Breast epithelium (tissue), 4 donors: ENCODE data around the gene SMAD6. TPM values are rescaled to one million over a fixed set of nuclear protein-coding genes. Genes with fewer than 3 reads are reported as not detected.

Experiments
- DNase-seq, 2 donors: peaks; one replicate each; pipeline ENCODE4 v3.0.0-alpha.2; 2019; ENCODE audit warnings: low spot score in 2 of 2
- H3K27ac ChIP-seq, 2 donors: fragments of 200-600 bp; sonication (generic) in 1 of 2; one replicate each; pipeline ENCODE4 v1.5.1; 2016 to 2019; ENCODE audit warnings: mild to moderate bottlenecking in 1 of 2
- H3K27me3 ChIP-seq, 2 donors: fragments of 200-600 bp; sonication (generic) in 1 of 2; one replicate each; pipeline versions ENCODE4 v1.5.1 to v1.6.0; 2017 to 2019; ENCODE audit warnings: control low read depth in 1 of 2, mild to moderate bottlenecking in 1 of 2
- H3K36me3 ChIP-seq: fragments of 200-600 bp; one replicate; pipeline ENCODE4 v1.5.1; 2019
- H3K4me1 ChIP-seq, 2 donors: fragments of 200-600 bp; sonication (generic); one replicate each; pipeline ENCODE4 v1.5.1; 2016 to 2019; ENCODE audit warnings: control low read depth in 1 of 2
- H3K4me3 ChIP-seq, 3 donors: fragments of 200-600 bp; sonication (generic); 1 replicate in 2 of 3; 2 replicates in 1 of 3; pipeline ENCODE4 v1.5.1; 2016 to 2019; ENCODE audit warnings: mild to moderate bottlenecking in 3 of 3, moderate library complexity in 2 of 3
- H3K9me3 ChIP-seq, 2 donors: fragments of 200-600 bp; sonication (generic) in 1 of 2; one replicate each; pipeline ENCODE4 v1.5.1; 2016 to 2019; ENCODE audit warnings: control low read depth in 1 of 2
- CTCF ChIP-seq, 3 donors: fragments of 450-650 bp; IDR thresholded peaks; one replicate each; pipeline ENCODE4 v1.5.1; 2016 to 2017; ENCODE audit warnings: antibody characterized with exemption in 3 of 3, mild to moderate bottlenecking in 3 of 3, moderate library complexity in 3 of 3
- POLR2A ChIP-seq: fragments of 450-650 bp; IDR thresholded peaks from one replicate; pipeline ENCODE4 v1.6.1; 2016; ENCODE audit warnings: antibody characterized with exemption, mild to moderate bottlenecking, moderate library complexity
- POLR2AphosphoS5 ChIP-seq, 3 donors: sonication (generic); formaldehyde crosslinking; IDR thresholded peaks; one replicate each; pipeline ENCODE4 v1.6.1; 2017; ENCODE audit warnings: antibody characterized with exemption in 3 of 3
- intact Hi-C: fragments of 100-400 bp; cut with DNase I; formaldehyde crosslinking; loops from one replicate; pipeline ENCODE4 v1.15.1; 2023; ENCODE audit warnings: low total_unique reads
- total RNA-seq, 3 donors: library from RNA; depleted of rRNA; stranded (reverse); fragments of >200 nt; gene quantifications; one replicate each; pipeline ENCODE4 v1.1.0, GENCODE V29; 2016

SMAD6 gene
- total RNA-seq, 3 donors from 2014 or later: 7.6 to 22.6 (median 13.4) TPM

DNA sequence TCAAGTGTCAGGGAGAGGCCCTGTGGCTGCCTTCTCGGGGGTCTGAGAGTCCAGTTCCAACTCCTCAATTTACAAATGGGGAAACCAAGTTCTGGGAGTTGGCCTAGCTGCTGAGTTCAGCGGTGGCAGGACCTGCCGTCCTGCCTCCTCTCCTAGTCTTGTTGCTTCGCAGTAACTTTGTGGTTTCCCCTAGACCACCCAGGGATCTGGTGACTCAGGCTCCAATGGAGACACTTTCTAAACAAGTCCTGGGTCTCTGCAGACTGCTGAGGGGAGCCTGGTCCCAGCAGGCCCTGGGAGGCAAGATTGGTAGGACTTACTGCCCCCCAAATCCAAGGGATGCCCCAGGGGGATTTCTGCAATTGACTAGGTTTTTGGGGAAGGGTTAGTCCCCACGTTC is 83.6 kb downstream of the SMAD6 start:
- Histone ChIP-seq H3K36me3 (no peaks in the 10 kb centered on the region), H3K27me3 (no peaks in the 10 kb centered on the region), H3K27ac (no peak overlapping the region), H3K9me3 (no peaks in the 10 kb centered on the region), H3K4me3 (no peak overlapping the region), H3K4me1 (no peaks in the 10 kb centered on the region)
- DNase-seq: no peak
- intact Hi-C loops: no loop called here
- no peak for TF ChIP-seq POLR2AphosphoS5 (IDR thresholded peaks at IDR 0.05)
- no peak for TF ChIP-seq CTCF (IDR thresholded peaks at IDR 0.05)
- no peak for TF ChIP-seq POLR2A

DNA sequence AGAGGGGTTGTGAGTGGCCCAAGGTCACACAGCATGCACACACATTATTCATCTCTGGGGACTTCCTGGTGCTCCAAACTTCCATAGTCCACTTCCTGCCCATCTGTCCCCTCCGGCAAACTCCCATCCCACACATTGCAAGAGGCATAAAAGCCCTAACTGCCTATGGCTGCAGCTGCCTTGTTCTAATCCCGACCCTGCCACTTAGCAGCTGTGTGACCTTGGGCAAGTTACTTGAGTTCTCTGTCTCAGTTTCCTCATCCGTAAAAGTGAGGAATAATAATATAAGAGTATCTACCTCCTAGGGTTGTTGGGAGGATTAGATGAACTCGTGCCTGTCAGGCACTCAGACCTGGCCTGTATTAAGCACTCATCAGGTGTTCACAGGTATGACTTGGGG is 84.2 kb downstream of the SMAD6 start:
- TF ChIP-seq POLR2AphosphoS5 (IDR thresholded peaks at IDR 0.05): no peak
- no peak for TF ChIP-seq CTCF (IDR thresholded peaks at IDR 0.05)
- TF ChIP-seq POLR2A: no peak
- Histone ChIP-seq H3K27me3 (no peaks in the 10 kb centered on the region), H3K9me3 (no peaks in the 10 kb centered on the region), H3K4me3 (no peak overlapping the region), H3K4me1 (no peaks in the 10 kb centered on the region), H3K36me3 (no peaks in the 10 kb centered on the region), H3K27ac (no peak overlapping the region)
- intact Hi-C loops: no loop called here
- DNase-seq: no peak

DNA sequence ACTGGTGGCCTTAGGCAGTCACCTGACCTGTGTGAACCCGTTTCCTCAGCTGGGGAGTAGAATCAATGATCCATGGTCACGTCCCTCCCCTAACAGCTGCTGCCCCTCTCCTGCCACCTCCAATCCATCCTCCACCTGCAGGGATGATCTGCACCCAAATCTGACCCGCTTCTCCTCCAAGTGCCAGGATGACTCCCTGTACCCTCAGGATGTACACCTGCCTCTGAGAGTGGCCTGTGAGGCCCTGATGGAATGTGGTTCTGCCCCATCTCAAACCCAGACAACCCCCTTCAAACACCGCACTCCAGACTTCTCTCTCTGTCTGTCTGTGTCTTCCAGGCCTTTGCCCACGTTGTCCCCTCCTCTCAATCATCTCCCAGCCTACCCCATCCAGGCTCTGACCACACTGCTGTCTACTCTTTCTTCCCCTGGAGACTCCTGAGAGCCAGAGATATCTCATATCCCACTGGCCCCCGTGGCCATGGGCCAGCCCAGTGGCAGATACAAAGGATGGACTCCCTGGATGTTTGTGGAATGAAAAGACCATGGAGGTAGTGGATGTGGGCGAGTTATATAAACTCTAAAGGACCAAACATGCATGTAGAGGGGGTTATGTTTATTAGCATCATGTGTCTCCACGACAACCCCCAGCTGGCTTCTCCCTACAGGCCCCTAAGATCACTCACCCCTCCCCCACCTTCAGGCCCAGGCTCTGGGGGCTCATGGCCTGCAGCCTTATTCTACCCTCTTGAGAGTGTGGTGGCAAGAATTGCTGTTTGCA is 84.9 kb downstream of the SMAD6 start:
- Histone ChIP-seq H3K36me3 (no peaks in the 10 kb centered on the region), H3K27ac (no peak overlapping the region), H3K4me3 (no peak overlapping the region), H3K27me3 (no peaks in the 10 kb centered on the region), H3K9me3 (no peaks in the 10 kb centered on the region), H3K4me1 (no peaks in the 10 kb centered on the region)
- no peak for TF ChIP-seq POLR2AphosphoS5 (IDR thresholded peaks at IDR 0.05)
- TF ChIP-seq CTCF (IDR thresholded peaks at IDR 0.05): no peak
- TF ChIP-seq POLR2A: no peak
- intact Hi-C loops: no loop called here
- no peak for DNase-seq

DNA sequence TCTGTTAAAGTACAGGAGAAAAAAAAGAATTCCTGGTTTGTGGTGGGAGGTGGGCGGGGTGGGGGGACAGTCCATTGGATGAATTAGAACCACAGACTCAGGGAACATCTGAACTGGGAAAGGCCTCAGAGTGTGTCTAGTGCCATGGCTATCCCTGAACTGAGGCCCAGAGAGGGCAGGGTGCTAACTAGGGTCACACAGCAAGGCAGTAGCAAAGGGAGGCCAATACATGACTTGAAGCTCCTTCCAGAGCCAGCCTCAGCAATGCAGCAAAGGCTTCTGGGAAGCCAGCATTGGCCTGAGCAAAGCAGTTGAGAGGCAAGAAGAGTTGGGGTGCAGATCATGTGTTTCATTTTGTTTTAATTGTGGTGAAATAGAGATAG is 85.4 kb downstream of the SMAD6 start:
- Histone ChIP-seq H3K27ac (no peak overlapping the region), H3K36me3 (no peaks in the 10 kb centered on the region), H3K9me3 (no peaks in the 10 kb centered on the region), H3K27me3 (no peaks in the 10 kb centered on the region), H3K4me3 (no peak overlapping the region), H3K4me1 (no peaks in the 10 kb centered on the region)
- intact Hi-C loops: no loop called here
- TF ChIP-seq POLR2A (no peak), POLR2AphosphoS5 (IDR thresholded peaks at IDR 0.05) (no peak), CTCF (IDR thresholded peaks at IDR 0.05) (no peak)
- DNase-seq: peak in 1 of 2 donors; percentile 1

DNA sequence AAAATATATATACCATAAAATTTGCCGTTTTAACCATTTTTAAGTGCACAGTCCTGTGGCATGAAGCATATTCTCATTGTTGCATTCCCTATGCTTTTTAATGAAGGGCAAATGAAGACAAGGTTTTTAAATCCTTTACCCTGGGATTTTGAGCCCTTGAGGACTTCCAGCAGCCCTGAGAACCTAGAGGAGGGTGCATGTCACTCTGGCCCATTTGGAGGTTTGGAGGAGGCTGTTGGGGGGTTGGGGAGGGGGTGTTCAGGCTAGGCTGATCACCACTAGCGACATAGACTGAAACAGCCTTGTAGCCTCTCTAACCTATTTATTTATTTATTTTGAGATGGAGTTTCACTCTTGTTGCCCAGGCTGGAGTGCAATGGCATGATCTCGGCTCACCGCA is 86.0 kb downstream of the SMAD6 start:
- no peak for TF ChIP-seq POLR2A
- TF ChIP-seq POLR2AphosphoS5 (IDR thresholded peaks at IDR 0.05): no peak
- TF ChIP-seq CTCF (IDR thresholded peaks at IDR 0.05): no peak
- DNase-seq: no peak
- intact Hi-C loops: no loop called here
- Histone ChIP-seq H3K4me1 (no peaks in the 10 kb centered on the region), H3K9me3 (no peaks in the 10 kb centered on the region), H3K36me3 (no peaks in the 10 kb centered on the region), H3K27ac (no peak overlapping the region), H3K27me3 (no peaks in the 10 kb centered on the region), H3K4me3 (no peak overlapping the region)
